Measurements from ENCODE around the gene GLB1L2.

GLB1L2 gene

DNA sequence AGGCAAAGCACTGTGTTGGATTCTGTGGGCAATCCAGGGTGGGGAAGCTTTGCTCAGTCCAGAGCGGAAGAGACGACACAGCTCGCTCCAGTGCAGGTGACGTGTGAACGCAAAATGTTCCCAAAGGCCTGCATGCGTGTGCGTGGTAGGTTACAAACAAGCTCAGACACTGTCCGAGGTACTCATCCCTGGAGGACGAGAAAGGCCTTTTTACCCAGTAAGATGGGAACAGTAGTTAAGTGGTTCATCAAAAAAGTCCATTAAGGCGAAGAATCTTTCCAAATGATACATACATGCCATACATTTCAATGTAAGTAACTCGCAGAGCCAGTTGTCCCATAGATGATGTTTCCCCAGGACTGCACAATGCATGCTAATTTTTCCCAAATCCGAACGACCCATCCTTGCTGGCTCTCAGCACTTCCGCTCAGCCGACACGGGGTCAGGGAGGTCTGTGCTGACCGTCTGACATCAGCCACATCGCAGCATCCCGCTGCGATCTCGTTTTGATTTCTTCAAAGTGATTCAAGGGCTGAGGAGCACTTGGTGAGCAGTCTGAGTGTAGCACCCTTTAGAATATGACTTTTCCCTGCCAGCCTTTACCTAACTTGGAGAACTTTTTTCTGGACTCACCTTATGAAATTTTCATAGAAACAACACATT is 61.3 kb downstream of the GLB1L2 start:
- DNase-seq (ENCODE audit: insufficient read length) (no peak), FAIRE-seq (no peak)
- no peak for TF ChIP-seq POLR2AphosphoS5 (IDR thresholded peaks at IDR 0.05; ENCODE audit: low read depth, low read length)
- TF ChIP-seq POLR2A (IDR thresholded peaks at IDR 0.05; ENCODE audit: low read depth, low read length), result no peak
- TF ChIP-seq TAF1 (IDR thresholded peaks at IDR 0.05; ENCODE audit: borderline replicate concordance, low read depth, low read length), result no peak

DNA sequence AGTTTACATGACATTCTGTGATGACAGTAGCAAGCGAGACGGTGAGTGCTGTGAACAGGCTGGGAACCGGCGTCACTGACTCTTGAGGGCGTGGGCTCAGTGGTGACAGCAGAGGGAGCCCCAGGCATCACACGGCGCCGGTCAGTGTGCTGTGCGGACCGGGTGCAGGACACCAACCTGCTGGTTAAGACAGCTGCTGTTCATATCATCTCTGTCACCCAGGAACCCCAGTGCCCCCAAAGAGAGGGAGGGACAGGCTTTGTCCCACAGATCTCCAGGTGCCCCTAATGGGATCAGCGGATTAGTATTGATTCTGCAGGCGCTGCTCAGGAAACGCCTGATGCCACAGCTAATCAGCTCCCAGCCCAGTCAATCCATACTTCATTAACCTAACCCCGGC is 61.9 kb downstream of the GLB1L2 start:
- TF ChIP-seq POLR2A (IDR thresholded peaks at IDR 0.05; ENCODE audit: low read depth, low read length) (no peak), POLR2AphosphoS5 (IDR thresholded peaks at IDR 0.05; ENCODE audit: low read depth, low read length) (no peak), TAF1 (IDR thresholded peaks at IDR 0.05; ENCODE audit: borderline replicate concordance, low read depth, low read length) (no peak)
- DNase-seq (ENCODE audit: insufficient read length) (no peak), FAIRE-seq (no peak)

DNA sequence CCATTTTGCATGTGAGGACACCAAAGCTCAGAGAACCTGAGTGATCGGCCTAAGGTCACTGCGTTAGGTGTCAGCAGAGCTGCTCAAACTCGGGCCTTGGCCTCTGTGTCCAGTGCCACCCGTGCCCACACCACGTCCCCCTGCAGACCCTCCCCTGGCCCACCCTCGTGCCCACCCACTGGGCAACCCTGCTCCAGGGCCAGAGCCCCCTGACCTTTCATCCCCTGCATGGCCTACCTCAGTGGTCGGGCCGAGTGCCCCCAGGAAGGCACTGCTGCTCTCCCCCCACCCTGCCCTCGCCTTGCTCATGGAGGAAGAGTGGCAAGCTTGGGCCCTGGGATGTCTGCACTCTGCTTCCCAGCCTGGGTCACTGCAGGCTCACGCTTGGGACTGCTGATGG is 62.5 kb downstream of the GLB1L2 start:
- TF ChIP-seq POLR2A (IDR thresholded peaks at IDR 0.05; ENCODE audit: low read depth, low read length), result no peak
- no peak for TF ChIP-seq TAF1 (IDR thresholded peaks at IDR 0.05; ENCODE audit: borderline replicate concordance, low read depth, low read length)
- TF ChIP-seq POLR2AphosphoS5 (IDR thresholded peaks at IDR 0.05; ENCODE audit: low read depth, low read length), result no peak
- FAIRE-seq, result no peak
- DNase-seq (ENCODE audit: insufficient read length), result no peak

DNA sequence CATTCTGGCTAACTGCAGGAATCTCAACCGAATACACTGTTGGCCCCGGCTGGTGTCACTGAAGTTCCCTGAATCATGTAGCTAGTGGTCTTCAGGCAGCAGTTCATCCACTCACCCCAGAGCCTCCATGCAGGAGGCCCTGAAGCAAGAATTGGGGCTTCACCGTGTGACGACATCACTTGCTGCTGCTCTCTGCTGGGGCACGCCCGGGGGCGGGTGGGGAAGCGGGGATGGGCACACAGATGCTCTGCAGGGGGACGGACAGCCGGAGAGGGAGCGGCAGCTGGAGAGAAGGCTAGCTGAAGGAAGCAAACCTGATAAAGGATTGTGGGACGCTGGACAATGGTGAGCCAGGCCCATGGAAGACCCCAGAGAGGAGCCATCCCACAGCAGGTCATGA is 63.2 kb downstream of the GLB1L2 start:
- DNase-seq (ENCODE audit: insufficient read length) (no peak), FAIRE-seq (no peak)
- no peak for TF ChIP-seq TAF1 (IDR thresholded peaks at IDR 0.05; ENCODE audit: borderline replicate concordance, low read depth, low read length)
- no peak for TF ChIP-seq POLR2A (IDR thresholded peaks at IDR 0.05; ENCODE audit: low read depth, low read length)
- TF ChIP-seq POLR2AphosphoS5 (IDR thresholded peaks at IDR 0.05; ENCODE audit: low read depth, low read length), result no peak

DNA sequence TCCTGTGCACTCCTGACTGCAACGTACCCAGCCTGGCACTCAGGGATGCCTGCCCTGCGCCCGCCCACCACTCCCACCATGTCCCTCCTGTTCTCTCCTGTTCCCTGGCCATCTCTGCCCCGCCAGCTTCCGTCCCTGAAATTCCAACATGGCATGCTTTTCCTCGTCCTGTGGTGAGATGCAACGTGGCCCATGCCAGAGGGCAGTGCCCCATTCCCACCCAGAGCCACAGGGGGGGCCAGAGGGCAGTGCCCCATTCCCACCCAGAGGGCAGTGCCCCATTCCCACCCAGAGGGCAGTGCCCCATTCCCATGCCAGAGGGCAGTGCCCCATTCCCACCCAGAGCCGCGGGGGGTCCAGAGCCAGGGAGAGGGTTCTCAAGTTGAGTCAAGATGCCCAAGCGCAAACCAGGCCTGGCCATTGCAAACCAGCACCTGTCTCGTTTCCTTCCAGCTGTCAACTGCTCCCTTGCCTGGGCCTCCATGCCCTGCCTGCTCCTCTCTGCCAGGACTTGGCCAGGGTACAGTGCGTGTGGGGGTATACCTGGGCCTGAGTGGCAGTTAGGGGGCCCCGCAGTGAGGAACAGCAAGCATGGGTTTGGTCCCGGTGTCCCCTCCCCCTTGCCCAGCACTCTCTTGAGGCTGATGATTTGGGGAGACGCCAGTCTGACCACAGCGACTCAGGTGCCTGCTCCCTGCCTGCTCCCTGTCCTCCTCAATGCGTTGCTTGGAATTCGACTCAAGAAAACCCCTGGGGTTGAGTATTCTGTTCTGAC is 65.7 kb downstream of the GLB1L2 start:
- no peak for FAIRE-seq
- DNase-seq (ENCODE audit: insufficient read length), result no peak

DNA sequence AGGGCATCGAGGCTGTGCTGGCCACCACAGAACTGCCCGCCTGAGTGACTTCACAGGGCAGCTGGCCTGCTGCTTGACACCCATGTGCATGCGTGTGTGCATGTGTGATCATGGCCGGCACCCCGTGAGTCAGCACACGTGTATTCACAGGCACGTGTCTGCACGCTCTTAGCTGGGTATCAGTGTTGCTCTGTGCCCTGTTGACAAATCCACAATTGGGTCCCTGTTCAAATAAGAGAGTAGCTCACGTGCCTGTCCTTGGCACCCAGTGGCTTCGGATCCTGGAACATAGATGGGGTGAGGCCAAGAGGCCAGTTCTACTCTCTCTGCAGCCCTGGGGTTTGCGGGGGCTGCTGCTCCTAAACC is 66.3 kb downstream of the GLB1L2 start:
- FAIRE-seq (no peak), DNase-seq (ENCODE audit: insufficient read length) (no peak)
- TF ChIP-seq POLR2A (IDR thresholded peaks at IDR 0.05; ENCODE audit: low read depth, low read length), result no peak
- no peak for TF ChIP-seq POLR2AphosphoS5 (IDR thresholded peaks at IDR 0.05; ENCODE audit: low read depth, low read length)
- TF ChIP-seq TAF1 (IDR thresholded peaks at IDR 0.05; ENCODE audit: borderline replicate concordance, low read depth, low read length), result no peak

More for the DNA sequence above, 65.7 kb downstream of the GLB1L2 start:
- TF ChIP-seq POLR2AphosphoS5 (IDR thresholded peaks at IDR 0.05; ENCODE audit: low read depth, low read length) (no peak), TAF1 (IDR thresholded peaks at IDR 0.05; ENCODE audit: borderline replicate concordance, low read depth, low read length) (no peak), POLR2A (IDR thresholded peaks at IDR 0.05; ENCODE audit: low read depth, low read length) (no peak)

DNA sequence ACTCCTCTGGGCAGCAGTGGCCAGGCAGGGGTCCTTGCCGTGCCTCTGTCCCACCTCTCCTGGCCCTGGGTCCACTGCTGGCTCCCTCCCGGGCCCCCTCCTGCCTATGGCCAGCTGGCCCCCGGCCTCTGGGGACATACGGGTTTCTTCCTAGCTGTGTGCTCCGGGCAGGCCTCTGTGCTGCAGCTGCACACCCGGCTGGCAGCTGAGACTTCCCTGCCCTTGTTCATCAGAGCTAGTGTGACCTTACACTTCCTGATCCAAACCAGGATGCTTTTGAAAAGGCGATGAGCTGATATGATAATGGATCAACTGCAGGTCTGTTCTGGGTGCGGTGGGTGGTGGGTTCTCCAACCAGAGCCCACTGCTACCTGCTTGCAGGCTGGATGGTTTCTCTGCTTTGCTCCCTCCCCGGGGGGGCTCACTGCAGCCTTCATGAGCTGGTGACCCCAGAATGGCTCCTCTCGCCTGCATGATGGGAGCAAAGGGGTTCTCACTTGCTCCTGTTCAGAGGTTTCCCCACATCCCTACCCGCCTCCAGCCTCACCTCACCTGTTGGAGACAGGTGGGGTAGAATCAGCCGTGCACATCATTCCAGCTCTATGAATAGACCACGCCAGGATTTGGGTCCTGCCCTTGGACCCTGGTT is 67.0 kb downstream of the GLB1L2 start:
- TF ChIP-seq POLR2A (IDR thresholded peaks at IDR 0.05; ENCODE audit: low read depth, low read length), result no peak
- no peak for TF ChIP-seq TAF1 (IDR thresholded peaks at IDR 0.05; ENCODE audit: borderline replicate concordance, low read depth, low read length)
- TF ChIP-seq POLR2AphosphoS5 (IDR thresholded peaks at IDR 0.05; ENCODE audit: low read depth, low read length), result no peak
- FAIRE-seq (no peak), DNase-seq (ENCODE audit: insufficient read length) (no peak)

DNA sequence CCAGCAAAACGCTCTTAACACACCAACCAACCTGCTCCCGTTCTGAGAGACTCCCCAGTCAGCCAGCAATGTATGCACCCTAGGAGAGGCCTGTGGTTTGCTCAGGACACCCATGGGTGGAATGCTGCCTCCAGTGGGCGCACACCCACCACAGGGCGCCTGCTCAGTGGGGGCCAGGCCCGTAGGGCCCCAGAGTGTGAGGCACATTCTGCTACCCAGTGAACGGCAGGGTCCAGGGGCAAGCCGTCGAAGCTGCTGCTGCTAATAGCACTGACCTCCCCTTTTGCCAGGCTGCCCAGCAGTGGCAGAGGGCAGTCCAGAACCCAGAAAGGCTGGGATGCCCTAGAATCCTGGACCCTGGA is 67.5 kb downstream of the GLB1L2 start:
- TF ChIP-seq POLR2AphosphoS5 (IDR thresholded peaks at IDR 0.05; ENCODE audit: low read depth, low read length) (no peak), TAF1 (IDR thresholded peaks at IDR 0.05; ENCODE audit: borderline replicate concordance, low read depth, low read length) (no peak), POLR2A (IDR thresholded peaks at IDR 0.05; ENCODE audit: low read depth, low read length) (no peak)
- FAIRE-seq, result no peak
- DNase-seq (ENCODE audit: insufficient read length), result no peak

DNA sequence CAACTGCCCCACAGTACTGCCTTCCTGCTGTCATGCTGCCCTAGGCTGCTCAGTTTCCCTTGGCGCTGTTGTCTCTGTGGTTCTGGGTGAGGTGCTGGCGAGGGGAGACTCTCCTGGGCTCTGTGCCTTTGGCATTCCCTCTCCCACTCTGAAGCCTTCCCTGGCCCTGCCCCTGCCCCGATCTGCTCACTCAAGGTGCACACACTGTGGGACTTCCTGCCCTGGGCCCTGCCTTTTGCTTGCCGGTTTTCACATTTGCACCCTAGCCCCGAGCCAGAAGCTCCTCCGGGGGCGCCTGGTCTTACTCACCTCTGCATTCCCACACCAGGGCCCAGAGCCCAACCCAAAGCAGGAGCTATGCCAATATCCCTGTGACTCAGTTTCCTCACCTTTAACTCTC is 68.2 kb downstream of the GLB1L2 start:
- no peak for TF ChIP-seq POLR2A (IDR thresholded peaks at IDR 0.05; ENCODE audit: low read depth, low read length)
- TF ChIP-seq POLR2AphosphoS5 (IDR thresholded peaks at IDR 0.05; ENCODE audit: low read depth, low read length), result no peak
- TF ChIP-seq TAF1 (IDR thresholded peaks at IDR 0.05; ENCODE audit: borderline replicate concordance, low read depth, low read length), result no peak
- DNase-seq (ENCODE audit: insufficient read length) (no peak), FAIRE-seq (no peak)

DNA sequence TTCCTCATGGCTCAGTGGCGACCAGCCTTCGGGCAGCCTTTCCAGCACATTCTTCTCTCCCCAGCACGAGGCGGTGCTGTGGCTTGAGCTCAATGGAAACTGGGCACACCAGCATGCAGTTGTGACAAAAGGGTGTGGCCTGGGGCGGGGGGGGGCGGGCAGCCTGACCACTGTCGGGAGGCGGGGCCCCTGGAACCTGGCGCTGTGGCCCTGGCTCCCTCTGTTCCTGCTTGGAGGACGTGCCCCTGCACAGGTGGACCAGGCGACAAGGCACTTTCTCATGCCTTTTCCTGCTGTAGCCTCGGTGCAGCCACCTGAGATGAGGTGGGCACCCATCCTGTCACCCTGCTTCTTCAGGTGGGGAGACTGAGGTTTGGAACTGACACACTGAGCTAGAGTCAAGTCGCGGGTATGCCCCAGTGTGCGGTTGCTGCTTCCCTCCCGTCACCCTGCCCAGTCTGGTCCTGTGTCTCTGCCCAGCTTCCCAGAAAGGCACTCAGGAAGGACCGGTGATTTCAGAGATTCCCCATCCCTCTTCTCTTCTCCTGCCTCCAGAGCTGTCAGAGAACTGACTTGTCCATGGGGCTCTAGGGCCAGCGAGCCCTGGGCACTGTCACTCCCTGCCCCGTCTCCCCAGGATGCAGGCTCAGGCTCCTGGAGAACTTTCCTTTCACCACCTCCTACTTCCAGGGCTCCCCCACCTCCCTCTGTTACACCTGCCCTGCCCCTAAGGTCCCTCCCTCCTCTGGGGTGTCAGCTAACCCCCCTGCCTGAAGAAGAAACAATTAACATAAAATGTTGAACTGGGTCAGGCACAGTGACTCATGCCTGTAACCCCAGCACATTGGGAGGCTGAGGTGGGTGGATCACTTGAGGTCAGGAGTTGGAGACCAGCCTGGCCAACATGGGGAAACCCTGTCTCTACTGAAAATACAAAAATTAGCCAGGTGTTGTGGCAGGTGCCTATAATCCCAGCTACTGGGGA is 70.3 kb downstream of the GLB1L2 start:
- no peak for FAIRE-seq
- TF ChIP-seq POLR2AphosphoS5 (IDR thresholded peaks at IDR 0.05; ENCODE audit: low read depth, low read length), result no peak
- no peak for TF ChIP-seq TAF1 (IDR thresholded peaks at IDR 0.05; ENCODE audit: borderline replicate concordance, low read depth, low read length)
- TF ChIP-seq POLR2A (IDR thresholded peaks at IDR 0.05; ENCODE audit: low read depth, low read length), result no peak
- no peak for DNase-seq (ENCODE audit: insufficient read length)

DNA sequence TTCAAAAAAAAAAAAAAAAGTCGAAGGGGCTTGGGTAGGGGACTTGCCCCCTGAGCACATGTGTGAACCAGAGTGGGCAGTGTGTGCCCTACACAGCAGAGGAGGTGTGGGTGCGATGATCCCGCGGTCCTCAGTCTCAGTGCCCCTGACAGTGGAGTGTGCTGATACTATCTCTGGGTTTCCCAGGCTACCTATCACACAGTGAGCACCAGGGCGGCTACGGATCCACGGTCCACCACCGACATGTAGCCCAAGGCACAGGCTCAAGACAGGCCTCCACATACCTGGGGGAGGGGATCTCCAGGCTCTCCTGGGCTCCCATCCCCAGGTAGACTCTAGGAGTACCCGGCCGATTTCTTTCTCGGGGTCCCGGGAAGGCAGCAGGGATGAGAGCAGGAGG is 71.1 kb downstream of the GLB1L2 start:
- DNase-seq (ENCODE audit: insufficient read length) (no peak), FAIRE-seq (no peak)
- TF ChIP-seq POLR2AphosphoS5 (IDR thresholded peaks at IDR 0.05; ENCODE audit: low read depth, low read length) (no peak), POLR2A (IDR thresholded peaks at IDR 0.05; ENCODE audit: low read depth, low read length) (no peak), TAF1 (IDR thresholded peaks at IDR 0.05; ENCODE audit: borderline replicate concordance, low read depth, low read length) (no peak)
